ENCODE data around the gene ATP5F1E.
"Not testable (repeated sequence)": the region's sequence is repeated elsewhere in the genome, so short reads cannot be mapped to it uniquely, and the experiment has no call there.

Gene ATP5F1E

GRCh38 chr20:59019217-59019616, 12.9 kb downstream of the ATP5F1E start, which contains the start of gene TUBB1:
Gene TUBB1, plus strand, starts transcription at chr20:59019429. Its CDS starts 94 bp downstream, at chr20:59019523.
- DNase-seq (ENCODE audit: low read depth), result no peak

- no peak for DNase-seq (ENCODE audit: low read depth)
Measured at GRCh38 chr20:59018817-59019216, 13.3 kb downstream of the ATP5F1E start.

GRCh38 chr20:59017493-59018231, 14.5 kb downstream of the ATP5F1E start:
- no peak for DNase-seq (ENCODE audit: low read depth)

GRCh38 chr20:59016795-59017492, 15.2 kb downstream of the ATP5F1E start:
- no peak for DNase-seq (ENCODE audit: low read depth)

GRCh38 chr20:59015812-59016711, 16.1 kb downstream of the ATP5F1E start:
- no peak for DNase-seq (ENCODE audit: low read depth)

- no peak for DNase-seq (ENCODE audit: low read depth)
Measured at GRCh38 chr20:59015411-59015810, 16.7 kb downstream of the ATP5F1E start.

- DNase-seq (ENCODE audit: low read depth), result no peak
Measured at GRCh38 chr20:59014680-59015389, 17.3 kb downstream of the ATP5F1E start.

GRCh38 chr20:59013959-59014608, 18.1 kb downstream of the ATP5F1E start:
- DNase-seq (ENCODE audit: low read depth), result no peak

- DNase-seq (ENCODE audit: low read depth), result no peak
Measured at GRCh38 chr20:59013031-59013951, 18.8 kb downstream of the ATP5F1E start.

- DNase-seq (ENCODE audit: low read depth), result not testable (repeated sequence)
Measured at GRCh38 chr20:59011874-59012157, 20.3 kb downstream of the ATP5F1E start.

GRCh38 chr20:59010995-59011873, 20.9 kb downstream of the ATP5F1E start:
- peak; percentile 70 for DNase-seq (ENCODE audit: low read depth)

GRCh38 chr20:59010321-59010994, 21.7 kb downstream of the ATP5F1E start:
- no peak for DNase-seq (ENCODE audit: low read depth)

- DNase-seq (ENCODE audit: low read depth), result no peak
Measured at GRCh38 chr20:59008715-59009336, 23.3 kb downstream of the ATP5F1E start.

- DNase-seq (ENCODE audit: low read depth), result no peak
Measured at GRCh38 chr20:59007665-59008511, 24.2 kb downstream of the ATP5F1E start.

GRCh38 chr20:59006864-59007664, 25.1 kb downstream of the ATP5F1E start, which contains the start of gene CTSZ:
Gene CTSZ, minus strand, starts transcription at chr20:59007254. Its CDS starts 126 bp downstream, at chr20:59007128.
- no peak for DNase-seq (ENCODE audit: low read depth)

GRCh38 chr20:59006167-59006863, 25.8 kb downstream of the ATP5F1E start:
- DNase-seq (ENCODE audit: low read depth), result no peak

All from HS-5 (cell line).